NCI-H526 (cell line): ENCODE measurements around the gene PPL.
"Not testable (repeated sequence)": the region's sequence is repeated elsewhere in the genome, so short reads cannot be mapped to it uniquely, and the experiment has no call there.

Source experiments
- DNase-seq, 2 experiments: peaks; one replicate each; lab custom pipeline; 2025; lab: John Stamatoyannopoulos, UW

The PPL gene

DNA sequence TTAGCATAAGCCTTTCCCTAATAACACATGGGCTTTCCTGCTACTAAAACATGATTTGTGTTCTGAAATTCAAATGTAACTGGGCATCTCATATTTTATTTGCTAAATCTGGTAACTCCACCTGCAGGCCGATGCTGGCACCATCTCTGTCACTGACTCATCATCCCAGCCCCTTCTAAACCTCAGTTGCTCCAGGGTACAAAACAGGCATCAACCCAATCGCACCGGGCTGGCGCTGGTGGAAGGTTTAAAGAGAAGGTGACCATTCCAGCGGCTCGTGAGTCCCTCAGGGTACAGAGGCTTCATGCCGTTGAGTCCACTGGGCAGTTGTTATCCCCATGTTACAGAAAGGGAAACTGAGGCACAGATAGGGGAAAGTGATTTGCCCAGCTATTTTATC lies 27.1 kb downstream of the PPL start:
- no peak for DNase-seq

- DNase-seq: no peak
Measured at GRCh38 chr16:4908854-4909401, 28.0 kb downstream of the PPL start.

- no peak for DNase-seq
Measured at GRCh38 chr16:4904942-4905615, 31.9 kb downstream of the PPL start.

DNA sequence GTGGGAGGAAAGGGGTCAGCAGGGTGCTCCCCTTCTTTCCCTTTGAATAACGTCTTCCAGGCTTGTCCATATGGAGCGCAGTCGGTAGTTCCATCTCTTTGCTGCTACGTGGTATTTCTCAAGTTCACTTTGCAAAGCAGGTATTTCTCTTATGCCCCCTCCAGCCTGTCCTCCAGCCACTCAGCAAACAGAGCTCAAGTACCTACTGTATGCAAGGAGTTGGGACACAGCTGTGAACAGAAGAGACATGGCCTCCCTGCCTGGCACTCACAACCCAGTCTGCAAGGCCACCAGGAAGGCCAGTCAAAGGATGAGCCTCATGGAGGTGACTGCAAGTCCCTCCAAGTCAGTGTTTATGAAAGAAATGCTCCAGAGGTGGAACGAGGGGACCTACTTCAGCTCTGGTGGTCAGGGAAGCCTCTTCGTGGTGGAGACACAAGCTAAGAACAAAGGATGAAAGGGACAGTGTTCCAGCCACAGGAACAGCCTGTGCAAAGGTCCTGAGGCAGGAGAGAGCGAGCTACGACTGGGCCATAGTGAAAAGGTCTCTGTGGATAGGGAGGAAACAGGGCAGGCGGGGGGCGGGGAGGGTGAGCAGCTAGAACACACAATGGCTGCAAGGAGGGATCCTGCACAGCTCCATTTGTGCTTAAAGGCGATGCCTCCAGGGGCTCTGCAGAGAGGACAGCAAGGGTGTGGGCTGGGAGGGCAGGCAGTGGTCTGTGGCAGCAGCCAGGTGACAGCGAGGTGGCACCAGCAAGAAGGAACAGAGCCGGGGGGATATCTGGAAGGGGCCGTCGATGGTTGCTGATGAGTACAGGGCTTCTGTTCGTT lies 32.6 kb downstream of the PPL start:
- DNase-seq: no peak

DNA sequence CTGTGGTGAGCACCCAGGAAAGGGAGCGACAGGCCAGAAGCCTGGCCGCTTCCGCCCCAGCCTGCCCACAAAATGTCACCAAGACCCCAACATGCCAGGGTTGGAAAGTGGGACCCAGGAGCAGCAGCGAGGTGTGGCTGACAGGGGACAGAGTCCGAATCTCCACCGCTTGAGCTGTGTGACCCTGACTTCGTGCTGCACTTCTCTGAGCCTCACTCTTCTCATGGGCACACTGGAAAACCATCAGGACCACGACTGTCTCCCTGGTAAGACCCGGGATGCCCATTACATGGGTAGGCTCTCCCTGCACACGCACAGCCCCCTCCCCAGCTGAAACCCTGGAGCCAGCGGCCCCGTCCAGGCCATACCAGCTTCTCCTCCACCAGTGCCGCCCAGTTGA lies 34.9 kb downstream of the PPL start:
- DNase-seq: no peak

DNA sequence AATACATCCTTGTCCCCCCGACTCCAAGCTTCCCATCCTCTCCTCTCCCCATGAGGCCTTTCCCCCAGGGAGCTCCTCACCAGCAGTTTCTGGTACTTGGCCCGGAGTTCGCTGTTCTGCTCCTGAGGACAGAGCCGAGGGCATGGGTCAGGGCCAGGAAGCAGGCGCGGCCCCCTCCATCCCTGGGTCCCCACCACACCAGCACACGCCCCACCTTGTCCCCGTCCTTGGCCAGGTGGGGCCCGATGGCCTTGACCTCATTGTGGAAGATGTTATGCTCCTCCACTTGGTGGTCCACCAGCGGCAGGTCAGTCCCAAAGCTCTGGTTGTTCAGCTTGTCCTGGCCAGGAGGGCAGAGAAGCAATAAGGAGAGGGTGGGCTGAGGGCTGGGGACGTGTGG lies 36.2 kb downstream of the PPL start:
- no peak for DNase-seq

DNA sequence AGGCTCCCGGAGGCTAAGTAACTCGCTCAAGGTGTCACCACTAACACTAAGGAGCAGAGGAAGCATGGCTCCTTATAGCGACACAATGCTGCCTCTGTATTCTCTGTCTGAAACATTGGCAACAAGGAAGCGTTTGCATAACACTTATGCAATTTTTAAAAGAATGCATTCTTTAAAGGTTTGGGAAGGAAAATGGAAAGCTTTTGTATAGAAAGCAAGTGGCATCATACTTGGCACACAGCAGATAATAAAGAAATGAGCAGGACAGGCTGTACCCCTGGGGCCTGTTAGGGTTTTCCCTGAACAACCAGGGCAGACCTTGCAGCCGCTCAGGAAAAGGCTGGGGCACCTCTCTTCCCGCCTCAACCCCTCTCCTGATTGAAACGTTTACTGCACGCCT lies 36.9 kb downstream of the PPL start:
- DNase-seq: no peak

DNA sequence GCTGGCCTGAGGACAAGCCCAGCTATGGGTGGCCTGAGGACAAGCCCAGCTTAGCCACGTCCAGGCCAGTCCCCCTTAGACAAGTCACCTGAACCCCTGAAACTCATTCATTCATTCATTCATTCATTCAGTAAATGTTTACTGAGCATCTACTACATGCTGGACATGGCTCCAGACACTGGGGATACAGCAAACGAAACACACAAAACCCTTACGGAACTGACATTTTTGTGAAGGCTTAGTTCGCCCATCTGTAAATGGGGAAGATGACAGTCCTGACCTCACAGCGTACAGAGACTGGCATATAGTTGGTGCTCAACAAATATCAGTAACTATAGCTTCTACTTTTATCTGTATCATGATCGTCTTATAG lies 37.5 kb downstream of the PPL start:
- no peak for DNase-seq

DNA sequence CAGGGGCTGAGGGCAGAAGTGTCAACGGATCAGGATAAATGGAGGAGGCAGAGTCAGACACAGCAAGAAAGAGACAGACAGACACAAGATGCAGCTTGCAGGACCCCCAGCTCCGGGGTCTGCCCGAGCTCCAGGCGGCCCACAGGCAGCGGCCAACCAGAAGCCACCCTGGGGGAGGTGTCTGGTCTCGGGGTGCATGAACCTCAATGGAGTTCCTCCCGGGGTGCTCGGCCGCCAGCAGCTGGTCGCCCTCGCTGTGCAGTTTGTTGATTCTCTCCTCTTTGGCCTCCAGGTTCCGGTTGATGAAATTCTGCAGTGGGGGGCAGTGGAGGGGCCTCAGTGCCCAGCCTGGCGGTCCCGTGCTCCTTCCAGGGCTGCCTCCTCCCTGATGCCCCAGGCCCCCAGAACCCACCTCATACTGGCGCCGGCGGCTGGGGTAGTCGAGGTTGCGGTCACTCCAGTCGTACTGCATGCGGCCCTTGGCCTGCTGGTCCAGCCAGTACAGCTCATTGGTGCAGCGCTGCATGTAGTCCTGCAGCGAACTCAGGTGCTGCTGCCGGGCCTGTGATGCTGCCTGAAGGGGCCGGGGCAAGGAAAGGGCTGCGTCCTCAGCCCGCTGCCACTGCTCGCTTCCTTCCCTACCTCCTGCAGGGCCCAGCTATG lies 38.0 kb downstream of the PPL start:
- no peak for DNase-seq

GRCh38 chr16:4897328-4897727 lies 39.6 kb downstream of the PPL start:
- no peak for DNase-seq

DNA sequence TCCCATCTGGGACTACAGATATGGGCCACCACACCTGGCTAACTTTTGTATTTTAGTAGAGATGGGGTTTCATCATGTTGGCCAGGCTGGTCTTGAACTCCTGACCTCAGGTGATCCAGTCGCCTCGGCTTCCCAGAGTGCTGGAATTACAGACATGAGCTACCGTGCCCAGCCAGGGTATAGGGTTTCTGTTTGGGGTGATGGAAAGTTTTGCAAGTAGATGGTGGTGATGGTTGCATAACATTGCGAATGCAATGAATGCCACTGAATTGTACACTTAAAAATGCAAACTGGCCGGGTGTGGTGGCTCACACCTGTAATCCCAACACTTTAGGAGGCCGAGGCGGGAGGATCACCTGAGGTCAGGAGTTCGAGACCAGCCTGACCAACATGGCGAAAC lies 40.2 kb downstream of the PPL start:
- DNase-seq: not testable (repeated sequence)

GRCh38 chr16:4895366-4895765 lies 41.6 kb downstream of the PPL start:
- no peak for DNase-seq

GRCh38 chr16:4894276-4895150 lies 42.4 kb downstream of the PPL start:
- no peak for DNase-seq

GRCh38 chr16:4893103-4893862 lies 43.7 kb downstream of the PPL start:
- DNase-seq: no peak

DNA sequence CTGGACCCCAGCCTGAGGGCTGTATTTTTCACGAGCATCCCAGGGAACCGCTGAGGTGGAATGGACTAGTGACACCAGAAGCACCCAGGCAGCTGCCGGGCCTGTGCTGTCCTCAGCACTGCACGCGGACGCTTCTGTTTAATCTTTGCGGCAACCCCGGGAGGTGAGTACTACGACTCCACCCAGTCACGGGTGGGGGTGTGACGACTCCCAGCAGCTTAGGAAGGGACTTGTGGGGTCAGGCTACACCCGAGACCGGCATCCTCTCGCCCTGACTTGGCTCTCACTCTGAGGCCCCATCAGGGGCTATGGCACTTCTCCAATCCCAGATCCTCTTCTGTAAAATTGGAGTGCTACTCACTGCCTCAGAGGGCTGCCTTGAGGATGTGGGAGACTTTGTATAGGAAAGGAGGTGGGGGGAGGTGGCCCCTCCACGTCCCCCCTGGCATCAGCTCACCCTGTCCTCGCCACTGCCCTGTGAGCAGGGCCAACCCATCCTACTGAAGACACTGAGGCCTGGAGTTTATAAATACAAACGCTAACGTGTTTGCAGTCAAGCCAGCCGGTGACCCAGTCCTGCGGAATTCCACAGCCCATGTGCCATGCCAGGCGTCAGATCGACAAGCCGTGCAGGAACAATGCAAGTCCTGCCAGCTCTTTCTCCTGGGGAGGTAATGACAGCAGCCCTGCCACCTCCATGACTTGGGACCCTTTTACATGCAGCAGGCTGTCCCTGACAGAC lies 44.4 kb downstream of the PPL start:
- DNase-seq: no peak

DNA sequence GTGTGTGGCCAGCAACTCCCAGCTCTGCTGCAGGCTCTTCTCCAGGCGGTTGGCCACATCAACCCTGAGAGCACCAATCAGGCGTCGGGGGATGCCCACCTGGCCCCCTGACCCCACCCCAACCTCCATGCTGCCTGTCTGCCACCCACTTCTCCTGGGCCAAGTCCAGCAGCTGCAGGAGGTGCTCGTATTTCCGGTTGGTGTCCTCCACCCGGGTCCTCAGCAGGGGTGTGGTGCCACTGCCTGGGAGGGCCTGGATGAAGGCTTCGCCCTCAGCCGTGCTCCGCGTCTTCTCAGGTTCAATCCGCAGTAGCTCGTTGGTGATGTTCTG lies 45.1 kb downstream of the PPL start:
- no peak for DNase-seq

GRCh38 chr16:4891097-4891885 lies 45.7 kb downstream of the PPL start:
- no peak for DNase-seq

DNA sequence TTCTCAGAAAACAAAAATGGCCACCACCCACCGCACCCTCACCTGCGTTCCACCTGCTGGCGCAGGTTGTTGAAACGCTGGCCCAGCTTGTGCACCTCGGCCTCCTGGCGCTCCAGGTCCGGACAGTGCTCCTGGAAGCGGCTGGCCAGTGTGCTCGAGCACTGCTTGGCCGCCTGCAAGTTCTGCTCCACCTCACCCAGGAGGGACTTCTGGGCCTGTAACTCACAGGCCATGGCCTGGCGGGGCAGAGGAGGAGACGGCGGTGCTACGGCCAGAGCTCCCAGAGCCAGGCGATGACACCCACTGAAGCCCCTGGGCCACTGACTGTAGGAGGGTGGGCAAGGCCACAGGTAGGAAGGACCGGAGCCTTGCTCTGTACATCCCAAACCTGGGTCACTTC lies 46.3 kb downstream of the PPL start:
- DNase-seq: no peak

GRCh38 chr16:4890026-4890425 lies 46.9 kb downstream of the PPL start:
- DNase-seq: peak in 1 of 2 experiments; percentile 5
